Esophagus muscularis mucosa (tissue), 3 donors: ENCODE measurements around the gene DNM3.

ENCODE experiments used
- POLR2A ChIP-seq: fragments of 450-650 bp; IDR thresholded peaks from one replicate; pipeline ENCODE4 v1.6.1; 2017; ENCODE audit warnings: antibody characterized with exemption, moderate library complexity, mild to moderate bottlenecking, low read depth
- POLR2AphosphoS5 ChIP-seq, 2 donors: sonication (generic); formaldehyde crosslinking; IDR thresholded peaks; one replicate each; pipeline ENCODE4 v1.6.1; 2017; ENCODE audit warnings: antibody characterized with exemption in 2 of 2
- TF ChIP-seq, protein P1 (sequence below), 3 experiments: fragments of 200-600 bp in 2 of 3; fragments of 450-650 bp in 1 of 3; sonication (generic) in 2 of 3; IDR thresholded peaks; one replicate each; pipeline ENCODE4 v1.5.1; 2017 to 2019; ENCODE audit warnings: antibody characterized with exemption in 3 of 3, mild to moderate bottlenecking in 2 of 3, moderate library complexity in 1 of 3

DNA sequence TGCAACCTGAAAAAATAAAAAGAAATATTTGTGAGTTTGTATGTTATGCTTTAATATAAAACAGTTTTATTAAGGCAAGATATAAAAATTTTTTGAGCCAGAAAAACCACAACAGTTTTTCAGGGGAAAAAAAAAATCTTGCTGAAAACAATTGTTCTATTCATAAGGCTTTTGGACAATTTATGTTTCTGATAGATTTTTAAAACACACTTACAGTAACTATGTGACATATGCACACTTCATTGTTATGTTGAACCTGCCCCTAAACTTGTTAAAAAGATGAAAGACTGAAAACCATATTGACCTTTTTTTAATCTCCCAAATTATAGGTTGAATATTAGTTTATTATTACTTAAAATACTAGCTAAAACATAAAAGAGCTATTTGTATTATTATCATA lies 299.3 kb downstream of the DNM3 start:
- no peak for TF ChIP-seq POLR2A
- TF ChIP-seq, protein P1, sequence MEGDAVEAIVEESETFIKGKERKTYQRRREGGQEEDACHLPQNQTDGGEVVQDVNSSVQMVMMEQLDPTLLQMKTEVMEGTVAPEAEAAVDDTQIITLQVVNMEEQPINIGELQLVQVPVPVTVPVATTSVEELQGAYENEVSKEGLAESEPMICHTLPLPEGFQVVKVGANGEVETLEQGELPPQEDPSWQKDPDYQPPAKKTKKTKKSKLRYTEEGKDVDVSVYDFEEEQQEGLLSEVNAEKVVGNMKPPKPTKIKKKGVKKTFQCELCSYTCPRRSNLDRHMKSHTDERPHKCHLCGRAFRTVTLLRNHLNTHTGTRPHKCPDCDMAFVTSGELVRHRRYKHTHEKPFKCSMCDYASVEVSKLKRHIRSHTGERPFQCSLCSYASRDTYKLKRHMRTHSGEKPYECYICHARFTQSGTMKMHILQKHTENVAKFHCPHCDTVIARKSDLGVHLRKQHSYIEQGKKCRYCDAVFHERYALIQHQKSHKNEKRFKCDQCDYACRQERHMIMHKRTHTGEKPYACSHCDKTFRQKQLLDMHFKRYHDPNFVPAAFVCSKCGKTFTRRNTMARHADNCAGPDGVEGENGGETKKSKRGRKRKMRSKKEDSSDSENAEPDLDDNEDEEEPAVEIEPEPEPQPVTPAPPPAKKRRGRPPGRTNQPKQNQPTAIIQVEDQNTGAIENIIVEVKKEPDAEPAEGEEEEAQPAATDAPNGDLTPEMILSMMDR (IDR thresholded peaks at IDR 0.05), result no peak
- TF ChIP-seq POLR2AphosphoS5 (IDR thresholded peaks at IDR 0.05), result no peak
